H1 (cell line): ENCODE results near the gene COBLL1. TPM values are rescaled to one million over a fixed set of nuclear protein-coding genes. Genes with fewer than 3 reads are reported as not detected.

Source experiments
- BRCA1 ChIP-seq: IDR thresholded peaks from 2 replicates; pipeline ENCODE4 v1.6.1; 2012; ENCODE audit warnings: low read depth, low read length, improper control_type of control experiment
- CEBPB ChIP-seq: IDR thresholded peaks from 2 replicates; pipeline ENCODE4 v1.6.1; 2012; ENCODE audit warnings: low read depth, low read length
- HDAC2 ChIP-seq, 2 experiments: fragments of 300-600 bp in 1 of 2; sonication (generic) in 1 of 2; IDR thresholded peaks; 2 replicates each; pipeline ENCODE4 v1.6.1; 2011 to 2012; ENCODE audit warnings: low read depth in 2 of 2, low read length in 2 of 2, mild to moderate bottlenecking in 2 of 2, moderate library complexity in 2 of 2, borderline replicate concordance in 1 of 2, inconsistent platforms in 1 of 2
- JUND ChIP-seq: IDR thresholded peaks from 2 replicates; pipeline ENCODE4 v1.6.1; 2011; ENCODE audit warnings: mild to moderate bottlenecking, improper control_type of control experiment, low read length
- SP1 ChIP-seq: IDR thresholded peaks from 2 replicates; pipeline ENCODE4 v1.6.1; 2011; ENCODE audit warnings: low read depth, low read length
- SP4 ChIP-seq: IDR thresholded peaks from 2 replicates; pipeline ENCODE4 v1.6.1; 2012; ENCODE audit warnings: low read length, inconsistent platforms
- polyA plus RNA-seq, 7 experiments: library from polyadenylated mRNA; depleted of rRNA in 3 of 7; stranded (reverse) in 5 of 7; unstranded in 2 of 7; fragments of >200 nt in 5 of 7; fragments of 200-250 nt in 2 of 7; gene quantifications; 1 replicate in 5 of 7; 2 replicates in 1 of 7; 4 replicates in 1 of 7; pipeline versions ENCODE4 v1.2.1 to v1.2.3, GENCODE V29; 2011 to 2013; ENCODE audit warnings: missing spikeins in 2 of 7, mixed read lengths in 2 of 7
- total RNA-seq: library from RNA; stranded (reverse); fragmentation: NEBNext Ultra II Directional; extraction: Animal tissue kit (Norgen Biotek cat#: 25700); gene quantifications from 2 replicates; pipeline ENCODE4 v1.2.1, GENCODE V29; 2021

COBLL1 gene
- total and polyA plus RNA-seq, 2 of the 8 experiments (the other 6 are each of a cell fraction or from before 2014, with no cell fraction given), result 2.2 to 6.2 TPM

DNA sequence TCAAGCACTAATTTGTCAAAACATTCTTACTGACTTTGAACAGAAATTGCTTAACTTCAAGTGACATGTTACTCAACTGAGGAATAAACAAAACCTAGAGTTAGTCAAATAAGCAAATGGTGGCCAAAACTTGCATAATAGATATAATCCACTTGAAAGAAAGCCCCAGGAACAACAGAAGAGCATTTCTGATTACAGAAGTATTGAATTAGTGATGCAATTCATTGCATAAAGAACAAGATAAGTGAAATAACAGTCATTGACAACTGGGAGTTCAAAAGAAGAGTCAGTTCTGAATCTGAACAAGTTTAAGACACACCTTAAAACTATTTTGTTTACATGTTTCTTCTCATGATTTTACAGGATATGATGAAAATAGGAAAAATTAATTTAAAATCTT lies 30.8 kb downstream of the COBLL1 start (continued):
- no peak for TF ChIP-seq CEBPB
- TF ChIP-seq SP1, result no peak
- no peak for TF ChIP-seq HDAC2 (IDR thresholded peaks at IDR 0.05; ENCODE audit: borderline replicate concordance in 1 of 2, low read depth in 2 of 2, low read length in 2 of 2)
- no peak for TF ChIP-seq BRCA1
- no peak for TF ChIP-seq SP4
- TF ChIP-seq JUND, result no peak
- TF ChIP-seq, all 59 proteins: peak for 0
